Gastroesophageal sphincter (tissue), 3 donors: ENCODE measurements around the gene FAM241B.

Experiments
- POLR2AphosphoS5 ChIP-seq: sonication (generic); formaldehyde crosslinking; IDR thresholded peaks from one replicate; pipeline ENCODE4 v1.6.1; 2017; ENCODE audit warnings: antibody characterized with exemption
- TF ChIP-seq, protein P1 (sequence below), 4 experiments: fragments of 200-600 bp in 2 of 4; fragments of 450-650 bp in 2 of 4; sonication (generic) in 1 of 4; IDR thresholded peaks; one replicate each; pipeline ENCODE4 v1.5.1; 2017 to 2019; ENCODE audit warnings: antibody characterized with exemption in 4 of 4, mild to moderate bottlenecking in 2 of 4, moderate library complexity in 2 of 4

DNA sequence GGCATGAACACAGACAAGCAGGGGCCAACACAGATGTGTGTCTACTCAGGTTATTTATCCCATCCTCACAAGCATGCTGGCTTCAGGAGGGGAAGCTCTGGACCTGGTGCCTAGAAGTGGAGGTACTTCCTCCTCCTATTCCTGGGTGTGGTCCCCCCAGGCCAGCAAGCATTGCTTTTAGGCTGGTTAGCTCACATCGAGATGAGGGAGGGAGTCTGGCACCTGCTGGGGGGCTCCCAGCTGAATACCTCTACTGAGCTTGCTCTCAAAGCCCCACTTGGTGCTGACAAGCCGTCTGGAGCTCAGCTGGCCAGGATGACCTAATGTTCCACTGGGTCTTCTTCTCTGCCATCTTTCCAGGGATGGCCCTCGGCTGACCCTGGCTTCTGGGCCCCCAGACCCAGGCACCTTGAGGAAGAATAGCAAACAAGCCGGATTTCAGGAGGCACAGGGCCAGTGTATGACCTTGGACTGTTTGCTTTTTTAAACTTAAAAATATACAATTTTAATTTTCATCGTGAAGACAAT is 26.8 kb downstream of the FAM241B start:
- TF ChIP-seq, protein P1, sequence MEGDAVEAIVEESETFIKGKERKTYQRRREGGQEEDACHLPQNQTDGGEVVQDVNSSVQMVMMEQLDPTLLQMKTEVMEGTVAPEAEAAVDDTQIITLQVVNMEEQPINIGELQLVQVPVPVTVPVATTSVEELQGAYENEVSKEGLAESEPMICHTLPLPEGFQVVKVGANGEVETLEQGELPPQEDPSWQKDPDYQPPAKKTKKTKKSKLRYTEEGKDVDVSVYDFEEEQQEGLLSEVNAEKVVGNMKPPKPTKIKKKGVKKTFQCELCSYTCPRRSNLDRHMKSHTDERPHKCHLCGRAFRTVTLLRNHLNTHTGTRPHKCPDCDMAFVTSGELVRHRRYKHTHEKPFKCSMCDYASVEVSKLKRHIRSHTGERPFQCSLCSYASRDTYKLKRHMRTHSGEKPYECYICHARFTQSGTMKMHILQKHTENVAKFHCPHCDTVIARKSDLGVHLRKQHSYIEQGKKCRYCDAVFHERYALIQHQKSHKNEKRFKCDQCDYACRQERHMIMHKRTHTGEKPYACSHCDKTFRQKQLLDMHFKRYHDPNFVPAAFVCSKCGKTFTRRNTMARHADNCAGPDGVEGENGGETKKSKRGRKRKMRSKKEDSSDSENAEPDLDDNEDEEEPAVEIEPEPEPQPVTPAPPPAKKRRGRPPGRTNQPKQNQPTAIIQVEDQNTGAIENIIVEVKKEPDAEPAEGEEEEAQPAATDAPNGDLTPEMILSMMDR (IDR thresholded peaks at IDR 0.05): no peak
- no peak for TF ChIP-seq POLR2AphosphoS5
